ENCODE measurements around the gene RAB26. TPM values are rescaled to one million over a fixed set of nuclear protein-coding genes. Genes with fewer than 3 reads are reported as not detected.
A peak's percentile ranks its signal among the peaks of the same experiment; 100 is the strongest.

Gene RAB26
- total and polyA plus RNA-seq, 9 donors, result 0.12 to 0.80 (median 0.35) TPM; not detected in 5

- TF ChIP-seq POLR2A (IDR thresholded peaks at IDR 0.05) (no peak), EP300 (IDR thresholded peaks at IDR 0.05) (no peak)
- TF ChIP-seq, protein P1, sequence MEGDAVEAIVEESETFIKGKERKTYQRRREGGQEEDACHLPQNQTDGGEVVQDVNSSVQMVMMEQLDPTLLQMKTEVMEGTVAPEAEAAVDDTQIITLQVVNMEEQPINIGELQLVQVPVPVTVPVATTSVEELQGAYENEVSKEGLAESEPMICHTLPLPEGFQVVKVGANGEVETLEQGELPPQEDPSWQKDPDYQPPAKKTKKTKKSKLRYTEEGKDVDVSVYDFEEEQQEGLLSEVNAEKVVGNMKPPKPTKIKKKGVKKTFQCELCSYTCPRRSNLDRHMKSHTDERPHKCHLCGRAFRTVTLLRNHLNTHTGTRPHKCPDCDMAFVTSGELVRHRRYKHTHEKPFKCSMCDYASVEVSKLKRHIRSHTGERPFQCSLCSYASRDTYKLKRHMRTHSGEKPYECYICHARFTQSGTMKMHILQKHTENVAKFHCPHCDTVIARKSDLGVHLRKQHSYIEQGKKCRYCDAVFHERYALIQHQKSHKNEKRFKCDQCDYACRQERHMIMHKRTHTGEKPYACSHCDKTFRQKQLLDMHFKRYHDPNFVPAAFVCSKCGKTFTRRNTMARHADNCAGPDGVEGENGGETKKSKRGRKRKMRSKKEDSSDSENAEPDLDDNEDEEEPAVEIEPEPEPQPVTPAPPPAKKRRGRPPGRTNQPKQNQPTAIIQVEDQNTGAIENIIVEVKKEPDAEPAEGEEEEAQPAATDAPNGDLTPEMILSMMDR (IDR thresholded peaks at IDR 0.05), result no peak
- peak in 4 of 5 donors; percentile 50 to 68 (median 58) for DNase-seq
- no peaks in the 10 kb centered on the region for H3K9me3 ChIP-seq
- no peaks in the 10 kb centered on the region for H3K27me3 ChIP-seq
- H3K4me3 ChIP-seq, result peak overlapping the region; percentile 75
- peaks cover 26% of the 10 kb centered on the region for H3K4me1 ChIP-seq (ENCODE audit: insufficient read depth)
- no peaks in the 10 kb centered on the region for H3K36me3 ChIP-seq
- WGBS, 3 donors, result 2 to 3% (median 3%) methylated on average over 44 to 47 of the region's 47 CpGs
- H3K27ac ChIP-seq, result peak overlapping the region in 1 of 2 donors; percentile 65
- intact Hi-C loops (cut with DNase I), result loop anchor here in 1 of 4 donors (10.0 kb wide), 1 partner anchor 99 kb away; the partner anchor contains the start of gene ECI1
Measured at GRCh38 chr16:2155977-2156848, 7.8 kb downstream of the RAB26 start.

GRCh38 chr16:2156849-2157224 lies 8.4 kb downstream of the RAB26 start:
- intact Hi-C loops (cut with DNase I), result loop anchor here in 1 of 4 donors (10.0 kb wide), 1 partner anchor 98 kb away; the partner anchor contains the start of gene ECI1
- TF ChIP-seq, protein P1 (IDR thresholded peaks at IDR 0.05), result no peak
- TF ChIP-seq POLR2A (IDR thresholded peaks at IDR 0.05) (no peak), EP300 (IDR thresholded peaks at IDR 0.05) (no peak)
- peaks cover 25% of the 10 kb centered on the region for H3K4me1 ChIP-seq (ENCODE audit: insufficient read depth)

DNA sequence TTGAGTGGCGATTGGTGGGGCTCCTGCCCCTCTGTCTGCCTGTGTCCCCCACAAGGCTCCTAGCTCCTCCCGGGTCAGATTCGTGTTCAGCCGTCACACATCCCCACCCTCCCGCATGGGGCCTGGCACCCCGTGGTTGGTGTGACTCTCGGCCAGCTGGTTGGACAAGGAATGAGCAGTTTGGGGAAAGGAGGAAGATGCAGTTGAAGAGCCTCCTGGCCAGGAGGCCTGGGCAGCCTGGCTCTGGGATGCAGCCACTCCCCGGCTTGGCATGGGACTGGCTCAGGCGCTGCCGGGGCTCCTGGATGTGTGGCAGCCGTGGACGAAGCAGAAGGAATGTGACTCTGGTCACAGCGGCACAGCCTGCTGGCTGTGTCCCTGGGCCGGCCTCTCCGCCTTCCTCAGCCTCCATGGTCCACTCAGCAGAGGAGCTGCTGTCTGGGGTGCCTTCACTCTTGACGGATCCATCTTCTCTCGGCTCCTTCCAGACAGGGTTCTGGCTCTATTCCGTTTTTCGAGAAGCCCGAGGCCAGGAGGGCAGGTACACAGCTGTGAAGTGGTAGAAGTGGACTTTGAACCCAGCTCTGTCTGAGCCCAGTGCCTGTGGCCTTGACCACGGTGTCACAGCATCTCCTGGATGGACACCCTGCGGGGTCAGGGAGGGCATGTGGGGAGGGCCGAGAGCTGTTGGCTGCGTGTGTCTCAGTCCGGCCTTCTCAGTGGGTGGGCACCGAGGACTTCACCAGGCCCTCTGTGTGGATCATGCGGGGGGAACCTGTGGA lies 9.2 kb downstream of the RAB26 start:
- Histone ChIP-seq H3K27ac (peak overlapping the region in 1 of 2 donors; percentile 8), H3K4me1 (ENCODE audit: insufficient read depth) (peaks cover 24% of the 10 kb centered on the region), H3K27me3 (no peaks in the 10 kb centered on the region), H3K36me3 (no peaks in the 10 kb centered on the region), H3K9me3 (no peaks in the 10 kb centered on the region), H3K4me3 (no peak overlapping the region)
- intact Hi-C loops (cut with DNase I), result loop anchor here in 1 of 4 donors (10.0 kb wide), 1 partner anchor 97 kb away; the partner anchor contains the start of gene ECI1
- WGBS, 3 donors, result 63 to 80% (median 64%) methylated on average over 22 to 27 of the region's 27 CpGs
- no peak for DNase-seq
- TF ChIP-seq EP300 (IDR thresholded peaks at IDR 0.05) (no peak), POLR2A (IDR thresholded peaks at IDR 0.05) (no peak)
- TF ChIP-seq, protein P1 (IDR thresholded peaks at IDR 0.05), result no peak

More at GRCh38 chr16:2156849-2157224, 8.4 kb downstream of the RAB26 start:
- H3K9me3 ChIP-seq, result no peaks in the 10 kb centered on the region
- peak overlapping the region; percentile 75 for H3K4me3 ChIP-seq
- H3K36me3 ChIP-seq, result no peaks in the 10 kb centered on the region
- peak overlapping the region in 1 of 2 donors; percentile 8 for H3K27ac ChIP-seq
- no peaks in the 10 kb centered on the region for H3K27me3 ChIP-seq
- 49 to 56% (median 56%) methylated on average over 5 of the region's 5 CpGs for WGBS, 3 donors
- no peak for DNase-seq

GRCh38 chr16:2158262-2158638 lies 9.8 kb downstream of the RAB26 start:
- Histone ChIP-seq H3K27ac (peak overlapping the region in 1 of 2 donors; percentile 28), H3K27me3 (no peaks in the 10 kb centered on the region), H3K4me1 (ENCODE audit: insufficient read depth) (peaks cover 21% of the 10 kb centered on the region), H3K4me3 (no peak overlapping the region), H3K36me3 (no peaks in the 10 kb centered on the region), H3K9me3 (no peaks in the 10 kb centered on the region)
- no peak for DNase-seq
- WGBS, 3 donors, result 71 to 82% (median 79%) methylated on average over 15 of the region's 15 CpGs
- TF ChIP-seq POLR2A (IDR thresholded peaks at IDR 0.05), result no peak
- no peak for TF ChIP-seq EP300 (IDR thresholded peaks at IDR 0.05)
- TF ChIP-seq, protein P1 (IDR thresholded peaks at IDR 0.05), result no peak
- intact Hi-C loops (cut with DNase I), result loop anchor here in 1 of 4 donors (10.0 kb wide), 1 partner anchor 97 kb away; the partner anchor contains the start of gene ECI1

All from ovary (tissue), 9 donors.